PC-3 (cell line): ENCODE measurements around the gene LAMA2.

ENCODE experiments used
- EZH2 ChIP-seq: fragments of 300-600 bp; sonication (generic); IDR thresholded peaks from one replicate; pipeline ENCODE4 v1.6.1; 2017; ENCODE audit warnings: antibody characterized with exemption, mild to moderate bottlenecking, low read length; ENCODE audit not compliant: unreplicated experiment
- EZH2phosphoT487 ChIP-seq: fragments of 300-600 bp; sonication (generic); IDR thresholded peaks from 2 replicates; pipeline ENCODE4 v1.6.1; 2018; ENCODE audit warnings: mild to moderate bottlenecking, antibody characterized with exemption, low read length, borderline replicate concordance
- TF ChIP-seq, protein P1 (sequence below): fragments of 300-600 bp; sonication (generic); conservative IDR thresholded peaks from 2 replicates; pipeline ENCODE4 v1.5.1; 2017; ENCODE audit warnings: antibody characterized with exemption, low read depth, mild to moderate bottlenecking, low read length

DNA sequence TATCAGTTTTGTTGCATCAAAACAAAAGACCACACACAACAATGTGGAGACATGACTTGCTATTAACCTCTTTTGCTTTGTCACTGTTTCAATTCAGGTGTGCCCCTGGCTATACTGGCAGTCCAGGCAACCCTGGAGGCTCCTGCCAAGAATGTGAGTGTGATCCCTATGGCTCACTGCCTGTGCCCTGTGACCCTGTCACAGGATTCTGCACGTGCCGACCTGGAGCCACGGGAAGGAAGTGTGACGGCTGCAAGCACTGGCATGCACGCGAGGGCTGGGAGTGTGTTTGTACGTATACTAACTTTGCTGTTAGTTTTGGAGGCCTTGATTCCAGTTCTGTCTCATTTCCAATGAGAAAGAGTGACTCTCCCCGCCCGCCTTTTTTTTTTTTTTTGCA lies 470.1 kb downstream of the LAMA2 start:
- TF ChIP-seq, protein P1, sequence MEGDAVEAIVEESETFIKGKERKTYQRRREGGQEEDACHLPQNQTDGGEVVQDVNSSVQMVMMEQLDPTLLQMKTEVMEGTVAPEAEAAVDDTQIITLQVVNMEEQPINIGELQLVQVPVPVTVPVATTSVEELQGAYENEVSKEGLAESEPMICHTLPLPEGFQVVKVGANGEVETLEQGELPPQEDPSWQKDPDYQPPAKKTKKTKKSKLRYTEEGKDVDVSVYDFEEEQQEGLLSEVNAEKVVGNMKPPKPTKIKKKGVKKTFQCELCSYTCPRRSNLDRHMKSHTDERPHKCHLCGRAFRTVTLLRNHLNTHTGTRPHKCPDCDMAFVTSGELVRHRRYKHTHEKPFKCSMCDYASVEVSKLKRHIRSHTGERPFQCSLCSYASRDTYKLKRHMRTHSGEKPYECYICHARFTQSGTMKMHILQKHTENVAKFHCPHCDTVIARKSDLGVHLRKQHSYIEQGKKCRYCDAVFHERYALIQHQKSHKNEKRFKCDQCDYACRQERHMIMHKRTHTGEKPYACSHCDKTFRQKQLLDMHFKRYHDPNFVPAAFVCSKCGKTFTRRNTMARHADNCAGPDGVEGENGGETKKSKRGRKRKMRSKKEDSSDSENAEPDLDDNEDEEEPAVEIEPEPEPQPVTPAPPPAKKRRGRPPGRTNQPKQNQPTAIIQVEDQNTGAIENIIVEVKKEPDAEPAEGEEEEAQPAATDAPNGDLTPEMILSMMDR = no peak
- no peak for TF ChIP-seq EZH2phosphoT487
- no peak for TF ChIP-seq EZH2
